ENCODE results near the gene NEK10.

NEK10 gene

GRCh38 chr3:27108322-27108721, 260.9 kb downstream of the NEK10 start:
- DNase-seq (ENCODE audit: low read depth, low spot score) = no peak

- DNase-seq (ENCODE audit: low read depth, low spot score) = peak; percentile 42
Observed at GRCh38 chr3:27105904-27106303, 263.3 kb downstream of the NEK10 start.

- no peak for DNase-seq (ENCODE audit: low read depth, low spot score)
Observed at GRCh38 chr3:27097182-27097581, 272.0 kb downstream of the NEK10 start.

- DNase-seq (ENCODE audit: low read depth, low spot score) = no peak
Observed at GRCh38 chr3:27095553-27096222, 273.5 kb downstream of the NEK10 start.

- DNase-seq (ENCODE audit: low read depth, low spot score) = no peak
Observed at GRCh38 chr3:27094721-27095120, 274.5 kb downstream of the NEK10 start.

- DNase-seq (ENCODE audit: low read depth, low spot score) = no peak
Observed at GRCh38 chr3:27093771-27094170, 275.4 kb downstream of the NEK10 start.

GRCh38 chr3:27090275-27091041, 278.7 kb downstream of the NEK10 start:
- DNase-seq (ENCODE audit: low read depth, low spot score) = no peak

GRCh38 chr3:27089645-27090044, 279.5 kb downstream of the NEK10 start:
- no peak for DNase-seq (ENCODE audit: low read depth, low spot score)

- DNase-seq (ENCODE audit: low read depth, low spot score) = no peak
Observed at GRCh38 chr3:27089068-27089467, 280.1 kb downstream of the NEK10 start.

GRCh38 chr3:27085829-27086730, 283.1 kb downstream of the NEK10 start:
- no peak for DNase-seq (ENCODE audit: low read depth, low spot score)

GRCh38 chr3:27081992-27082607, 287.1 kb downstream of the NEK10 start:
- DNase-seq (ENCODE audit: low read depth, low spot score) = no peak

GRCh38 chr3:27081566-27081965, 287.6 kb downstream of the NEK10 start:
- no peak for DNase-seq (ENCODE audit: low read depth, low spot score)

GRCh38 chr3:27080258-27080525, 289.0 kb downstream of the NEK10 start:
- no peak for DNase-seq (ENCODE audit: low read depth, low spot score)

GRCh38 chr3:27079427-27080257, 289.5 kb downstream of the NEK10 start:
- DNase-seq (ENCODE audit: low read depth, low spot score) = no peak

- DNase-seq (ENCODE audit: low read depth, low spot score) = no peak
Observed at GRCh38 chr3:27078246-27078913, 290.8 kb downstream of the NEK10 start.

GRCh38 chr3:27076815-27077630, 292.2 kb downstream of the NEK10 start:
- no peak for DNase-seq (ENCODE audit: low read depth, low spot score)

- no peak for DNase-seq (ENCODE audit: low read depth, low spot score)
Observed at GRCh38 chr3:27074914-27075313, 294.3 kb downstream of the NEK10 start.

GRCh38 chr3:27073912-27074311, 295.3 kb downstream of the NEK10 start:
- no peak for DNase-seq (ENCODE audit: low read depth, low spot score)

GRCh38 chr3:27072810-27073651, 296.2 kb downstream of the NEK10 start:
- DNase-seq (ENCODE audit: low read depth, low spot score) = no peak

Measured in brain pericyte (primary cell).